Heart left ventricle (tissue), 13 donors: ENCODE results near the gene ATP5MC2.

Experiments used
- CTCF ChIP-seq, 12 donors: fragments of 200-600 bp; sonication (generic) in 4 of 12; IDR thresholded peaks; one replicate each; pipeline versions ENCODE4 v1.5.0 to v1.8.0; 2018 to 2022; ENCODE audit warnings: antibody characterized with exemption in 12 of 12, mild to moderate bottlenecking in 5 of 12
- POLR2A ChIP-seq, 2 donors: fragments of 450-650 bp; IDR thresholded peaks; one replicate each; pipeline ENCODE4 v1.6.1; 2017; ENCODE audit warnings: antibody characterized with exemption in 2 of 2, mild to moderate bottlenecking in 2 of 2, moderate library complexity in 2 of 2
- donor health status: ischemic (EF 13 %, LVEDD 7.1; RV severe dilation, severe dysfunction).
- donor health status: DM: no; HTN: yes; CAD: no.
- donor health status: DM: no; HTN: no; CAD: no.
- donor health status: ischemic (EF 25% LVEDD 6.9; RV normal size, moderate dysfunction).
- donor health status: ischemic (EF 25% LVEDD 5.7; RV mildly dilated, moderate dysfunction).
- donor health status: ischemic (EF 35%, LVEDD 5.7; RV mildly dilated, moderate dysfunction).
- donor health status: nonischemic (EF 11% LVEDD 7.7; RV severe dilation, severe dysfunction).
- donor health status: DM: yes; HTN: yes; CAD: no.
- donor health status: PGD.
- donor health status: ischemic (EF 29% LVEDD 5.4; RV normal size, mild dysfunction).
- donor health status: nonischemic (EF 23%, LVEDD 6.1; RV moderate dilation, normal function).

GRCh38 chr12:53712059-53712643, 36.3 kb upstream of the ATP5MC2 start:
- TF ChIP-seq CTCF (IDR thresholded peaks at IDR 0.05): no peak
- no peak for TF ChIP-seq POLR2A (IDR thresholded peaks at IDR 0.05)
